HepG2 (cell line): ENCODE measurements around the gene LIME1. TPM values are rescaled to one million over a fixed set of nuclear protein-coding genes. Genes with fewer than 3 reads are reported as not detected.

Source experiments
- ARNTL ChIP-seq: sonication (generic); formaldehyde crosslinking; IDR thresholded peaks from 2 replicates; pipeline ENCODE4 v1.4.0; 2020; ENCODE audit warnings: mild to moderate bottlenecking, missing genetic modification reagents
- BCL3 ChIP-seq: sonication (generic); formaldehyde crosslinking; IDR thresholded peaks from 2 replicates; pipeline ENCODE4 v1.5.1; 2020; ENCODE audit warnings: mild to moderate bottlenecking, missing genetic modification reagents, moderate library complexity
- DBP ChIP-seq: sonication (generic); formaldehyde crosslinking; IDR thresholded peaks from 2 replicates; pipeline ENCODE4 v1.4.0; 2020; ENCODE audit warnings: missing genetic modification reagents; ENCODE audit errors: not compliant biosample characterization
- FOSL2 ChIP-seq: sonication (generic); formaldehyde crosslinking; IDR thresholded peaks from 2 replicates; pipeline ENCODE4 v1.4.0; 2020; ENCODE audit warnings: missing genetic modification reagents
- FOXA3 ChIP-seq: IDR thresholded peaks from 2 replicates; pipeline ENCODE4 v1.6.1; 2016; ENCODE audit warnings: missing genetic modification reagents, missing compliant biosample characterization
- FOXK2 ChIP-seq: fragments of 450-650 bp; IDR thresholded peaks from 2 replicates; pipeline ENCODE4 v1.6.1; 2016
- GATA4 ChIP-seq: sonication (generic); IDR thresholded peaks from 2 replicates; pipeline ENCODE4 v1.6.1; 2016; ENCODE audit warnings: antibody characterized with exemption, low read depth, borderline replicate concordance
- MYNN ChIP-seq: sonication (generic); formaldehyde crosslinking; IDR thresholded peaks from 2 replicates; pipeline ENCODE4 v1.4.0; 2020; ENCODE audit warnings: mild to moderate bottlenecking, low read depth, missing genetic modification reagents
- NFE2 ChIP-seq: sonication (generic); formaldehyde crosslinking; IDR thresholded peaks from 2 replicates; pipeline ENCODE4 v1.4.0; 2020; ENCODE audit warnings: missing genetic modification reagents
- NFE2L2 ChIP-seq: fragments of 150-350 bp; IDR thresholded peaks from 2 replicates; pipeline ENCODE4 v1.6.1; 2014; ENCODE audit warnings: low read length
- RBM22 ChIP-seq: fragments of 200-400 bp; formaldehyde crosslinking; optimal IDR thresholded peaks from 2 replicates; pipeline ENCODE3; 2017; ENCODE audit warnings: mild to moderate bottlenecking, low read length, moderate library complexity
- SALL2 ChIP-seq: sonication (generic); formaldehyde crosslinking; IDR thresholded peaks from 2 replicates; pipeline ENCODE4 v1.8.1; 2023; ENCODE audit warnings: mild to moderate bottlenecking, missing genetic modification reagents, inconsistent platforms
- SNRNP70 ChIP-seq: fragments of 200-400 bp; formaldehyde crosslinking; IDR thresholded peaks from 2 replicates; pipeline ENCODE4 v1.6.1; 2017; ENCODE audit warnings: mild to moderate bottlenecking, low read depth, low read length, moderate library complexity
- ZBTB8A ChIP-seq: sonication (generic); formaldehyde crosslinking; IDR thresholded peaks from 2 replicates; pipeline ENCODE4 v1.4.0; 2020; ENCODE audit warnings: mild to moderate bottlenecking, low read depth, missing genetic modification reagents, borderline replicate concordance
- ZNF292 ChIP-seq: sonication (generic); formaldehyde crosslinking; IDR thresholded peaks from 2 replicates; pipeline ENCODE4 v1.8.1; 2022; ENCODE audit warnings: mild to moderate bottlenecking, low read depth, missing genetic modification reagents, borderline replicate concordance
- ZNF484 ChIP-seq: sonication (generic); formaldehyde crosslinking; IDR thresholded peaks from 2 replicates; pipeline ENCODE4 v1.5.1; 2020; ENCODE audit warnings: mild to moderate bottlenecking, low read depth, missing genetic modification reagents, borderline replicate concordance
- ZNF512 ChIP-seq: sonication (generic); formaldehyde crosslinking; IDR thresholded peaks from 2 replicates; pipeline ENCODE4 v1.4.0; 2020; ENCODE audit warnings: mild to moderate bottlenecking, missing genetic modification reagents
- polyA plus RNA-seq, 8 experiments: library from polyadenylated mRNA; depleted of rRNA in 3 of 8; stranded (reverse) in 7 of 8; unstranded in 1 of 8; fragments of >200 nt; fragmentation: Illumina TruSeq in 4 of 8; extraction: Trizol in 4 of 8; gene quantifications; 2 replicates each; pipeline versions ENCODE4 v1.2.1 to v1.2.3, GENCODE V29; 2011 to 2016; ENCODE audit warnings: low read depth in 4 of 8, missing spikeins in 1 of 8, mixed read lengths in 1 of 8; ENCODE audit not compliant: insufficient read depth in 1 of 8
- total RNA-seq, 5 experiments: library from RNA; depleted of rRNA; stranded (reverse); fragments of >200 nt; fragmentation: Illumina TruSeq; extraction: Trizol; gene quantifications; 2 replicates each; pipeline ENCODE4 v1.2.3, GENCODE V29; 2016; ENCODE audit warnings: low read depth in 1 of 5
- TF ChIP-seq, protein P1 (sequence below): sonication (generic); formaldehyde crosslinking; IDR thresholded peaks from 2 replicates; pipeline ENCODE4 v1.4.0; 2020; ENCODE audit warnings: missing genetic modification reagents
- TF ChIP-seq, protein P2 (sequence below): sonication (generic); formaldehyde crosslinking; IDR thresholded peaks from 2 replicates; pipeline ENCODE4 v1.8.1; 2022; ENCODE audit warnings: mild to moderate bottlenecking, missing genetic modification reagents
- TF ChIP-seq, protein P3 (sequence below): sonication (generic); formaldehyde crosslinking; conservative IDR thresholded peaks from 2 replicates; pipeline ENCODE4 v1.8.0; 2022; ENCODE audit warnings: low read depth, missing genetic modification reagents

Gene LIME1
- total and polyA plus RNA-seq, 2 of the 13 experiments (the other 11 are each of a cell fraction or from before 2014, with no cell fraction given): 13.0 to 61.5 TPM

GRCh38 chr20:63739130-63740069 is 2.9 kb downstream of the LIME1 start, which contains the start of gene SLC2A4RG (continued):
- peak; percentile 98 for TF ChIP-seq SALL2 (CRISPR knock-in tag)
- TF ChIP-seq FOXA3 (CRISPR knock-in tag): peak; percentile 81
- TF ChIP-seq GATA4: no peak
- TF ChIP-seq BCL3 (CRISPR knock-in tag): peak; percentile 30
- peak; percentile 84 for TF ChIP-seq RBM22
- TF ChIP-seq SNRNP70: no peak
- peak; percentile 97 for TF ChIP-seq DBP (CRISPR knock-in tag)
- no peak for TF ChIP-seq ZNF512
- no peak for TF ChIP-seq ZBTB8A
- peak; percentile 96 for TF ChIP-seq ARNTL (CRISPR knock-in tag)
- no peak for TF ChIP-seq NFE2 (CRISPR knock-in tag)
- TF ChIP-seq FOSL2 (CRISPR knock-in tag): peak; percentile 69
- TF ChIP-seq, protein P1, sequence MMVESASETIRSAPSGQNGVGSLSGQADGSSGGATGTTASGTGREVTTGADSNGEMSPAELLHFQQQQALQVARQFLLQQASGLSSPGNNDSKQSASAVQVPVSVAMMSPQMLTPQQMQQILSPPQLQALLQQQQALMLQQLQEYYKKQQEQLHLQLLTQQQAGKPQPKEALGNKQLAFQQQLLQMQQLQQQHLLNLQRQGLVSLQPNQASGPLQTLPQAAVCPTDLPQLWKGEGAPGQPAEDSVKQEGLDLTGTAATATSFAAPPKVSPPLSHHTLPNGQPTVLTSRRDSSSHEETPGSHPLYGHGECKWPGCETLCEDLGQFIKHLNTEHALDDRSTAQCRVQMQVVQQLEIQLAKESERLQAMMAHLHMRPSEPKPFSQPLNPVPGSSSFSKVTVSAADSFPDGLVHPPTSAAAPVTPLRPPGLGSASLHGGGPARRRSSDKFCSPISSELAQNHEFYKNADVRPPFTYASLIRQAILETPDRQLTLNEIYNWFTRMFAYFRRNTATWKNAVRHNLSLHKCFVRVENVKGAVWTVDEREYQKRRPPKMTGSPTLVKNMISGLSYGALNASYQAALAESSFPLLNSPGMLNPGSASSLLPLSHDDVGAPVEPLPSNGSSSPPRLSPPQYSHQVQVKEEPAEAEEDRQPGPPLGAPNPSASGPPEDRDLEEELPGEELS (CRISPR knock-in tag): peak; percentile 82; the same call in 1 of the 2 replicates
- TF ChIP-seq MYNN (CRISPR knock-in tag): 0 out of 2 replicates have a peak, but pooled peaks have one; percentile 91
- no peak for TF ChIP-seq NFE2L2
- TF ChIP-seq ZNF484 (CRISPR knock-in tag): no peak
- TF ChIP-seq, protein P2, sequence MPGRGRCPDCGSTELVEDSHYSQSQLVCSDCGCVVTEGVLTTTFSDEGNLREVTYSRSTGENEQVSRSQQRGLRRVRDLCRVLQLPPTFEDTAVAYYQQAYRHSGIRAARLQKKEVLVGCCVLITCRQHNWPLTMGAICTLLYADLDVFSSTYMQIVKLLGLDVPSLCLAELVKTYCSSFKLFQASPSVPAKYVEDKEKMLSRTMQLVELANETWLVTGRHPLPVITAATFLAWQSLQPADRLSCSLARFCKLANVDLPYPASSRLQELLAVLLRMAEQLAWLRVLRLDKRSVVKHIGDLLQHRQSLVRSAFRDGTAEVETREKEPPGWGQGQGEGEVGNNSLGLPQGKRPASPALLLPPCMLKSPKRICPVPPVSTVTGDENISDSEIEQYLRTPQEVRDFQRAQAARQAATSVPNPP (CRISPR knock-in tag): peak; percentile 91
- no peak for TF ChIP-seq FOXK2
- TF ChIP-seq, protein P3, sequence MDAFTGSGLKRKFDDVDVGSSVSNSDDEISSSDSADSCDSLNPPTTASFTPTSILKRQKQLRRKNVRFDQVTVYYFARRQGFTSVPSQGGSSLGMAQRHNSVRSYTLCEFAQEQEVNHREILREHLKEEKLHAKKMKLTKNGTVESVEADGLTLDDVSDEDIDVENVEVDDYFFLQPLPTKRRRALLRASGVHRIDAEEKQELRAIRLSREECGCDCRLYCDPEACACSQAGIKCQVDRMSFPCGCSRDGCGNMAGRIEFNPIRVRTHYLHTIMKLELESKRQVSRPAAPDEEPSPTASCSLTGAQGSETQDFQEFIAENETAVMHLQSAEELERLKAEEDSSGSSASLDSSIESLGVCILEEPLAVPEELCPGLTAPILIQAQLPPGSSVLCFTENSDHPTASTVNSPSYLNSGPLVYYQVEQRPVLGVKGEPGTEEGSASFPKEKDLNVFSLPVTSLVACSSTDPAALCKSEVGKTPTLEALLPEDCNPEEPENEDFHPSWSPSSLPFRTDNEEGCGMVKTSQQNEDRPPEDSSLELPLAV (CRISPR knock-in tag): no peak; the same call in 1 of the 2 replicates
- TF ChIP-seq ZNF292 (CRISPR knock-in tag): no peak; the same call in 1 of the 2 replicates
